ENCODE results near the gene PKP1. TPM values are rescaled to one million over a fixed set of nuclear protein-coding genes. Genes with fewer than 3 reads are reported as not detected.

The PKP1 gene
- total and polyA plus RNA-seq, 2 experiments from 2014 or later, result 0.03 TPM; not detected in 1

- H3K27me3 ChIP-seq, result peaks cover 26% of the 10 kb centered on the region
- no peaks in the 10 kb centered on the region for H3K36me3 ChIP-seq
- no peak overlapping the region for H3K27ac ChIP-seq
- no peak for DNase-seq (ENCODE audit: low read depth in 1 of 2, low spot score in 1 of 2)
- TF ChIP-seq CTCF (IDR thresholded peaks at IDR 0.05; ENCODE audit: low read depth, low read length), result no peak
- H3K4me1 ChIP-seq (ENCODE audit: low read depth), result no peaks in the 10 kb centered on the region
- H3K4me3 ChIP-seq, result no peak overlapping the region
- H3K9me3 ChIP-seq (ENCODE audit: low read depth), result no peaks in the 10 kb centered on the region
Measured at GRCh38 chr1:201258763-201259230, 24.5 kb upstream of the PKP1 start.

DNA sequence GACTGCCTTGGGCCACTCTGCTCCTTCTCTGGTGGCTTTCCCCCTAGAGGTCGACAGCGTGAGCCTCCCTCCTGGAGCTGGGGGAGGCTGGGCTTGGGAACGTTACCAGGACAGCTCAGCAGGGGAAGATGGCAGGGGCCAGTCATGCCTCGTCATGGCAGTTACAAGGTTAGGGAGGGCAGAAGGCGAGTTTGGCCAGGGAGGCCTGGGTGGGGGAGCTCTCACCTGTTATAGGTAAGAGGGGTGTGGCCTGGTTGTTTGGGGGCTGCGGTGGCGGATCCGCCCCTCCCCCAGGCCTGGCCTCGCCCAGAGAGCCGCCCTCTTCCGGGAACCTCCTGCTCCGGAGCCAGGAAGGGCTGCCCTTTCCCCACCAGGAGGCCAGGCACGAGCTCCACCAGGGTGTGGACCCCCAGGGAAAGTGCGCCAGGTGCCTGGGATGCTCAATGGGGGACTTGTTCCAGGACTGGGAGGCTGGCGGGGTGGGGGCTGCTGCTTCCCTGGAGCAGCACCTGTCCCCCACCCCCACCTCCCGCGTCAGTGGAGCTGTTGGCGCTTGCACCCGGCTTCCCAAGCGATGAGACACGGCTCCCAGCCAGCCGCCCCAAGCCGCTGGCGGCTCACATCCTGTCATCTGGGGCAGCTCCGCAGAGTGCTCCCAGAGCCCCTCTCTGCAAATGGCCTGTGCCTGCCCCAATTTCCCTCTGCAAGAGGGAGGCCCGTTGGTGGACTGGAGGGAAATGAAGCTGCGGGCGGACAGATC, 23.6 kb upstream of the PKP1 start:
- Histone ChIP-seq H3K4me1 (ENCODE audit: low read depth) (no peaks in the 10 kb centered on the region), H3K36me3 (no peaks in the 10 kb centered on the region), H3K27me3 (peaks cover 26% of the 10 kb centered on the region), H3K9me3 (ENCODE audit: low read depth) (no peaks in the 10 kb centered on the region), H3K4me3 (no peak overlapping the region), H3K27ac (no peak overlapping the region)
- TF ChIP-seq CTCF (IDR thresholded peaks at IDR 0.05; ENCODE audit: low read depth, low read length), result no peak
- DNase-seq (ENCODE audit: low read depth in 1 of 2, low spot score in 1 of 2), result peak in 1 of 2 donors; percentile 17

DNA sequence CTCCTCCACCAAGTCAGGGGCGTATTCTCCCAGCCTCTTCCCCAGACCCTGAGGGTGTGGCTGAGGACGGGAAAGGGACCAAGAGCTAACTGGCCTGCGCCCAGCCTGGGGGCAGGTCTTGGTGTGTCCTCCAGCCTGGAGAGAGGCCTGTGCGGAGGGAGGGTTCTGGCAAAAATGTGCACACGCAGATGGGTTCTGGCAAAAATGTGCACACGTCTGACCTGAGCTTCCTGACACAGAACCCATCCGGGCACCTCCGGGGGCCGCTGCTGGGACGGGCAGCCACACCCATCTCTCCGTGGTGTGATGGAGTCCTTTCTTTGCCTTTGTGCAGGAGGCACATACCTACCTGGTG, 23.1 kb upstream of the PKP1 start:
- Histone ChIP-seq H3K27ac (no peak overlapping the region), H3K4me3 (no peak overlapping the region), H3K4me1 (ENCODE audit: low read depth) (no peaks in the 10 kb centered on the region), H3K36me3 (no peaks in the 10 kb centered on the region), H3K9me3 (ENCODE audit: low read depth) (no peaks in the 10 kb centered on the region), H3K27me3 (peaks cover 26% of the 10 kb centered on the region)
- TF ChIP-seq CTCF (IDR thresholded peaks at IDR 0.05; ENCODE audit: low read depth, low read length), result no peak
- DNase-seq (ENCODE audit: low read depth in 1 of 2, low spot score in 1 of 2), result peak in 1 of 2 donors; percentile 6

- no peak for TF ChIP-seq CTCF (IDR thresholded peaks at IDR 0.05; ENCODE audit: low read depth, low read length)
- no peaks in the 10 kb centered on the region for H3K4me1 ChIP-seq (ENCODE audit: low read depth)
- H3K9me3 ChIP-seq (ENCODE audit: low read depth), result no peaks in the 10 kb centered on the region
- H3K4me3 ChIP-seq, result no peak overlapping the region
- no peak overlapping the region for H3K27ac ChIP-seq
- no peaks in the 10 kb centered on the region for H3K36me3 ChIP-seq
- DNase-seq (ENCODE audit: low read depth in 1 of 2, low spot score in 1 of 2), result no peak
- H3K27me3 ChIP-seq, result peaks cover 26% of the 10 kb centered on the region
Measured at GRCh38 chr1:201260648-201261311, 22.5 kb upstream of the PKP1 start.

DNA sequence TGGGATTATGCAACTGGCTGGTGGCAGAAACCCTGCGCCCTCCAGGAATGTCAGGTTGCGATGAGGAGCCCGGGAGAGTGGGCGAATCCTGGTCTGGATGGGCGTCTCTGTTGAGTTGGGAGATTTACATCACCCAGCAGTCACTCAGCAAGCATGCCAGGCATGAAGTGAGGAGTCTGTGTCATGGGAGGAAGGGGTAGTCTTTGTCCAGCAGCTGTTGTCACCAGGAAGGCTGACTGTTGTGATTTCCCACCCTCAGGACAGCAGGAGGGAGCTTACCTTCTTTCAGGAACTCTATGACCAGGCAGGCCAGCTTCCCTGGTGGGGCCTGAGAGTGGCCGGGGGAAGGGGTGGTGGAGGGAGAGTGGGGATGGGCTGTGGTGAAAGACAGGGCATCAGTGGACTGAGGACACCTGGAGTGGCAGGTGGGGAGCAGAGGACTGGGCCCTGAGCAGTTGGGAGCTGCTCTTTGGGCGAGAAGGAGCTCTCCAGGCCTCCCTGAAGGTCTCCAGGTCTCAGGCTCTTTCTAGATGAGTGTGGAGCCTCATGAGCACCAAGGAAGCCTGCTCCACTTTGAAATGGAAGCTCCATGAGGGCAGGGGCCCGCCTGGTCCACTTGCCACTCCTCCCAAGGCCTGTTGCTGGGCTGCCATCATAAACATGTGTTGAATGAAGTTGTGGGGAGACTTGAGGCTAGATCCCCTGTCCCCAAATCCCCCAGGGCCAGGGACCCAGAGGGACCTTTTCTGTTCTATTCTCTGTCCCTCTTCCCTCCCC, 21.3 kb upstream of the PKP1 start:
- Histone ChIP-seq H3K4me3 (no peak overlapping the region), H3K9me3 (ENCODE audit: low read depth) (no peaks in the 10 kb centered on the region), H3K36me3 (no peaks in the 10 kb centered on the region), H3K4me1 (ENCODE audit: low read depth) (no peaks in the 10 kb centered on the region), H3K27me3 (peaks cover 31% of the 10 kb centered on the region), H3K27ac (no peak overlapping the region)
- no peak for TF ChIP-seq CTCF (IDR thresholded peaks at IDR 0.05; ENCODE audit: low read depth, low read length)
- DNase-seq (ENCODE audit: low read depth in 1 of 2, low spot score in 1 of 2), result no peak

Measured in cardiac muscle cell (in vitro differentiated cells and primary cell).